Activated CD8-positive, alpha-beta T cell treated with anti-CD3 and anti-CD28 coated beads for 36 hours (primary cell): Measurements from ENCODE around the gene SPNS2. TPM values are rescaled to one million over a fixed set of nuclear protein-coding genes. Genes with fewer than 3 reads are reported as not detected.
A peak's percentile ranks its signal among the peaks of the same experiment; 100 is the strongest.

Source experiments
- ATAC-seq: fragments of 200-7000 bp; cut with Tn5 transposase; one replicate; pipeline ENCODE4 v1.10.0; 2021; ENCODE audit warnings: mild to moderate bottlenecking, moderate library complexity
- CTCF ChIA-PET: fragments of 350-600 bp; sonication (Branson Sonifier 250); formaldehyde crosslinking; loops from one replicate; lab custom pipeline; 2021; ENCODE audit warnings: antibody characterized with exemption; lab: Charles Lee
- POLR2A ChIA-PET: fragments of 350-600 bp; sonication (Branson Sonifier 250); formaldehyde crosslinking; loops from one replicate; lab custom pipeline; 2021; ENCODE audit warnings: antibody characterized with exemption; lab: Charles Lee
- DNase-seq: peaks from one replicate; pipeline ENCODE4 v3.0.0-alpha.2; 2020
- H3K27ac Mint-ChIP-seq: one replicate; pipeline ENCODE4 v1.8.0; 2021; ENCODE audit warnings: mild to moderate bottlenecking, mixed read lengths
- H3K27me3 Mint-ChIP-seq: one replicate; pipeline ENCODE4 v1.8.0; 2021; ENCODE audit warnings: mixed read lengths
- H3K36me3 Mint-ChIP-seq: one replicate; pipeline ENCODE4 v1.8.0; 2021; ENCODE audit warnings: low read depth, mixed read lengths
- H3K4me1 Mint-ChIP-seq: one replicate; pipeline ENCODE4 v1.8.0; 2021; ENCODE audit warnings: low read depth, mixed read lengths
- H3K4me3 Mint-ChIP-seq: one replicate; pipeline ENCODE4 v1.8.0; 2021; ENCODE audit warnings: mild to moderate bottlenecking, moderate library complexity, mixed read lengths
- H3K9me3 Mint-ChIP-seq: one replicate; pipeline ENCODE4 v1.8.0; 2021; ENCODE audit warnings: mixed read lengths
- intact Hi-C: fragments of 100-400 bp; cut with micrococcal nuclease; formaldehyde crosslinking; loops from one replicate; pipeline ENCODE4 v1.10.0; 2022
- total RNA-seq, 2 experiments: library from RNA; stranded (reverse); gene quantifications; one replicate each; pipeline ENCODE4 v1.2.3, GENCODE V29; 2021
- TF ChIP-seq, protein P1 (sequence below): fragments of 200-600 bp; IDR thresholded peaks from one replicate; pipeline ENCODE4 v1.8.0; 2022; ENCODE audit warnings: antibody characterized with exemption, mild to moderate bottlenecking

SPNS2 gene
- total RNA-seq, 2 experiments from 2014 or later, result 0.95 to 1.2 TPM

- Mint-ChIP-seq H3K4me3 (peak overlapping the region; percentile 86), H3K36me3 (peaks cover 2% of the 10 kb centered on the region), H3K27ac (peak overlapping the region; percentile 92), H3K4me1 (peaks cover 45% of the 10 kb centered on the region), H3K9me3 (no peaks in the 10 kb centered on the region), H3K27me3 (no peaks in the 10 kb centered on the region)
- TF ChIP-seq, protein P1, sequence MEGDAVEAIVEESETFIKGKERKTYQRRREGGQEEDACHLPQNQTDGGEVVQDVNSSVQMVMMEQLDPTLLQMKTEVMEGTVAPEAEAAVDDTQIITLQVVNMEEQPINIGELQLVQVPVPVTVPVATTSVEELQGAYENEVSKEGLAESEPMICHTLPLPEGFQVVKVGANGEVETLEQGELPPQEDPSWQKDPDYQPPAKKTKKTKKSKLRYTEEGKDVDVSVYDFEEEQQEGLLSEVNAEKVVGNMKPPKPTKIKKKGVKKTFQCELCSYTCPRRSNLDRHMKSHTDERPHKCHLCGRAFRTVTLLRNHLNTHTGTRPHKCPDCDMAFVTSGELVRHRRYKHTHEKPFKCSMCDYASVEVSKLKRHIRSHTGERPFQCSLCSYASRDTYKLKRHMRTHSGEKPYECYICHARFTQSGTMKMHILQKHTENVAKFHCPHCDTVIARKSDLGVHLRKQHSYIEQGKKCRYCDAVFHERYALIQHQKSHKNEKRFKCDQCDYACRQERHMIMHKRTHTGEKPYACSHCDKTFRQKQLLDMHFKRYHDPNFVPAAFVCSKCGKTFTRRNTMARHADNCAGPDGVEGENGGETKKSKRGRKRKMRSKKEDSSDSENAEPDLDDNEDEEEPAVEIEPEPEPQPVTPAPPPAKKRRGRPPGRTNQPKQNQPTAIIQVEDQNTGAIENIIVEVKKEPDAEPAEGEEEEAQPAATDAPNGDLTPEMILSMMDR, result no peak
- DNase-seq (peak; percentile 72), ATAC-seq (peak; percentile 93)
- POLR2A ChIA-PET, result interaction anchor here (0.6 to 2.0 kb wide), 5 partner anchors 14 to 274 kb away, joined by 3 to 7 read pairs (median 3); no protein-coding TSS in a partner anchor
- intact Hi-C loops, result no loop called here
- CTCF ChIA-PET, result interaction anchor here (2.3 kb wide), 1 partner anchor 65 kb away, joined by 8 read pairs; no protein-coding TSS in a partner anchor
Measured at GRCh38 chr17:4485676-4486646, 12.7 kb upstream of the SPNS2 start.

DNA sequence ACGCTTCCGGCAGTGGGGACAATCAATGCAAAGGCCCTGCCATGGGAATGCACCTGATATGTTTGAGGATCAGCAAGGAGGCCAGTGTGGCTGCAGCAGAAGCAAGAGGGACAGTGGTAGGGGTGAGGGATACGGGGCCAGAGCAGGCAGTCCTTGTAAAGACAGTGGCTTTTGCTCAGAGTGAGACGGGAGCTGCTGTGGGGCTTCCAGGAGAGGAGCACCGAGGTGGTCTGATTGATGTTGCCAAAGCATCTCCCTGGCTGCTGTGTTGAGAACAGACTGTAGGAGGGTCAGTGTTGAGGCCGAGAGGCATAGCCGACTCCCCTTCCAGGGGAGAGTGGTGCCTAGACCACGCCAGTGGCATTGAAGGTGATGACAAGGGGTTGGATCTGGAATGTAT lies 11.4 kb upstream of the SPNS2 start:
- no peak for DNase-seq
- ChIA-PET CTCF (no interaction called here), POLR2A (no interaction called here)
- H3K36me3 Mint-ChIP-seq, result peaks cover 2% of the 10 kb centered on the region
- H3K27me3 Mint-ChIP-seq, result no peaks in the 10 kb centered on the region
- intact Hi-C loops, result no loop called here
- ATAC-seq, result no peak
- H3K4me3 Mint-ChIP-seq, result peak overlapping the region; percentile 6
- peaks cover 33% of the 10 kb centered on the region for H3K4me1 Mint-ChIP-seq
- H3K27ac Mint-ChIP-seq, result peak overlapping the region; percentile 37
- TF ChIP-seq, protein P1, result no peak
- H3K9me3 Mint-ChIP-seq, result no peaks in the 10 kb centered on the region

- ATAC-seq (no peak), DNase-seq (no peak)
- peaks cover 32% of the 10 kb centered on the region for H3K4me1 Mint-ChIP-seq
- TF ChIP-seq, protein P1, result no peak
- H3K27ac Mint-ChIP-seq, result no peak overlapping the region
- no peaks in the 10 kb centered on the region for H3K9me3 Mint-ChIP-seq
- H3K4me3 Mint-ChIP-seq, result no peak overlapping the region
- H3K27me3 Mint-ChIP-seq, result no peaks in the 10 kb centered on the region
- H3K36me3 Mint-ChIP-seq, result peaks cover 2% of the 10 kb centered on the region
- CTCF ChIA-PET, result interaction anchor here (1.0 kb wide), 1 partner anchor 67 kb away, joined by 4 read pairs; no protein-coding TSS in a partner anchor
- intact Hi-C loops, result no loop called here
- POLR2A ChIA-PET, result no interaction called here
Measured at GRCh38 chr17:4487820-4488716, 10.6 kb upstream of the SPNS2 start.

DNA sequence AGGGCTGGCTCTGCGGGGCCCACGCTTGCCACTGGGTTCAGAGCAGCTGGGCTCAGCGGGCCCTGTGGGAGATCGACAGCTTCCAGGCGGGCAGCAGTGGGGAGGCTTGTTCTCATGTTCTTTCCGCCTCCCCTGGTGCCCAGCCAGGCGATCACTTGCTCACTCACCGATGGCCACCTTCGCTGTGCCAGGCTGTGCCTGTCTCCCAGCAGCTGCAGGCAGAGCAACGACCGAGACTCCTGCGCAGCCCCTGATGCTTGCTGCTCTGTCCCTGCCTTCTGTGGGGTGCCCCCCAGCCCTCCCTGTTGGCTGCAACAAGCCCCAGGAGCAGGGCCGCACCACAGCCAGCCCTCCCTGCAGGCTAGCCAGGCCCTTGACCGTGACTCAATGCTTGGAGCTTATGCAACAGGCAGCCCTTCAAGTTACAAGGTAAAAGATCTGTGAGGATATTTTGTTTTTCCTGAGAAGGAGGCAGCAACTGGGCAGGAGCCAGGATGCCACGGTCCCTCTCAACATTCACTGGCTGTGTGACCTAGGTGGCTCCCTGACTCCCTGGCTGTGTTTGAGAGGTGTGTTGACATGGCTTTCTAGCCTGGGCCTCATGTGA lies 9.6 kb upstream of the SPNS2 start:
- H3K4me3 Mint-ChIP-seq, result no peak overlapping the region
- no peaks in the 10 kb centered on the region for H3K9me3 Mint-ChIP-seq
- ATAC-seq (no peak), DNase-seq (no peak)
- H3K27me3 Mint-ChIP-seq, result no peaks in the 10 kb centered on the region
- peaks cover 30% of the 10 kb centered on the region for H3K4me1 Mint-ChIP-seq
- peaks cover 2% of the 10 kb centered on the region for H3K36me3 Mint-ChIP-seq
- no peak overlapping the region for H3K27ac Mint-ChIP-seq
- ChIA-PET POLR2A (interaction anchor here (0.8 kb wide), 1 partner anchor 10 kb away, joined by 3 read pairs; no protein-coding TSS in a partner anchor), CTCF (interaction anchor here (1.0 to 1.6 kb wide), 2 partner anchors 10 to 68 kb away, joined by 3 to 4 read pairs; partner anchors contain the start of gene SPNS2)
- TF ChIP-seq, protein P1, result no peak
- intact Hi-C loops, result no loop called here
